WTC11 (cell line): ENCODE results near the gene ANAPC16.

Experiments
- ATF1 ChIP-seq: sonication (generic); formaldehyde crosslinking; IDR thresholded peaks from 2 replicates; pipeline ENCODE4 v1.8.1; 2023; ENCODE audit warnings: mild to moderate bottlenecking, moderate library complexity, missing genetic modification reagents
- SP1 ChIP-seq: sonication (generic); formaldehyde crosslinking; conservative IDR thresholded peaks from 2 replicates; pipeline ENCODE4 v1.8.1; 2022; ENCODE audit warnings: missing genetic modification reagents
- TCF7 ChIP-seq: sonication (generic); formaldehyde crosslinking; IDR thresholded peaks from 2 replicates; pipeline ENCODE4 v1.8.0; 2022; ENCODE audit warnings: mild to moderate bottlenecking, low read depth, missing genetic modification reagents, moderate library complexity
- TEAD1 ChIP-seq: sonication (generic); formaldehyde crosslinking; IDR thresholded peaks from 2 replicates; pipeline ENCODE4 v1.8.0; 2022; ENCODE audit warnings: mild to moderate bottlenecking, missing genetic modification reagents
- ZNF232 ChIP-seq: sonication (generic); formaldehyde crosslinking; IDR thresholded peaks from 2 replicates; pipeline ENCODE4 v1.8.0; 2022; ENCODE audit warnings: mild to moderate bottlenecking, missing genetic modification reagents
- ZNF396 ChIP-seq: fragments of 250-450 bp; sonication (Bioruptor Pico); IDR thresholded peaks from 2 replicates; pipeline ENCODE4 v1.8.0; 2021; ENCODE audit warnings: mild to moderate bottlenecking, moderate library complexity, borderline replicate concordance
- ZNF423 ChIP-seq: fragments of 250-450 bp; sonication (Bioruptor Pico); IDR thresholded peaks from 2 replicates; pipeline ENCODE4 v2.1.2; 2022; ENCODE audit warnings: mild to moderate bottlenecking, moderate library complexity
- TF ChIP-seq, protein P1 (sequence below): fragments of 200-600 bp; IDR thresholded peaks from 2 replicates; pipeline ENCODE4 v1.8.0; 2022; ENCODE audit warnings: antibody characterized with exemption
- TF ChIP-seq, protein P2 (sequence below): sonication (generic); formaldehyde crosslinking; IDR thresholded peaks from 2 replicates; pipeline ENCODE4 v1.8.1; 2022; ENCODE audit warnings: low read depth, missing genetic modification reagents, borderline replicate concordance
- TF ChIP-seq, protein P3 (sequence below): fragments of 250-450 bp; sonication (Bioruptor Pico); IDR thresholded peaks from 2 replicates; pipeline ENCODE4 v2.1.2; 2022; ENCODE audit warnings: mild to moderate bottlenecking, moderate library complexity
- TF ChIP-seq, protein P4 (sequence below): sonication (generic); formaldehyde crosslinking; IDR thresholded peaks from 2 replicates; pipeline ENCODE4 v1.8.0; 2023; ENCODE audit warnings: mild to moderate bottlenecking, missing genetic modification reagents
- TF ChIP-seq, protein P5 (sequence below): sonication (generic); formaldehyde crosslinking; IDR thresholded peaks from 2 replicates; pipeline ENCODE4 v1.8.1; 2023; ENCODE audit warnings: mild to moderate bottlenecking, missing genetic modification reagents, moderate library complexity

DNA sequence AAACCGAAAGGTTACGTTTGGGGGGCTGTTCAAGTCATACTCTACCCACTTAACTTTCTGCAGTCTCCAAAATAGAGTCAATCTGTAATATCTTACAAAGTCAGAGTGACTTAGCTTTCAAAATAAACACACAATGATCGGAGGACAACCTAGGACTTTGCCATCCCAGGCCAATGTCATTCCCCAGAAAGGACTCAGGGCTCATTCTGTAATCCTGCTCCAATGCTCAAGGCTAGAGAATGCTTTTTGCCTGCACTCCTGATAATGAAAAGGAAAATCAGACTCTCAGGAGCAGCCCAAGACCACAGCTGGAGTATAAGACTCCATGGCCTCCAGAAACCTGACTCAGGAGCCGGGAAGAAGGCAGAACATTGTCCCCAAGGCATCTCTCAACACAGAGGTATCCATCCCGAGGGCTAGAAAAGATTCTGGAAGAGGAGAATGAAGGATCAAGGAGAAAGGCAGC lies 28.8 kb downstream of the ANAPC16 start:
- TF ChIP-seq, protein P1, sequence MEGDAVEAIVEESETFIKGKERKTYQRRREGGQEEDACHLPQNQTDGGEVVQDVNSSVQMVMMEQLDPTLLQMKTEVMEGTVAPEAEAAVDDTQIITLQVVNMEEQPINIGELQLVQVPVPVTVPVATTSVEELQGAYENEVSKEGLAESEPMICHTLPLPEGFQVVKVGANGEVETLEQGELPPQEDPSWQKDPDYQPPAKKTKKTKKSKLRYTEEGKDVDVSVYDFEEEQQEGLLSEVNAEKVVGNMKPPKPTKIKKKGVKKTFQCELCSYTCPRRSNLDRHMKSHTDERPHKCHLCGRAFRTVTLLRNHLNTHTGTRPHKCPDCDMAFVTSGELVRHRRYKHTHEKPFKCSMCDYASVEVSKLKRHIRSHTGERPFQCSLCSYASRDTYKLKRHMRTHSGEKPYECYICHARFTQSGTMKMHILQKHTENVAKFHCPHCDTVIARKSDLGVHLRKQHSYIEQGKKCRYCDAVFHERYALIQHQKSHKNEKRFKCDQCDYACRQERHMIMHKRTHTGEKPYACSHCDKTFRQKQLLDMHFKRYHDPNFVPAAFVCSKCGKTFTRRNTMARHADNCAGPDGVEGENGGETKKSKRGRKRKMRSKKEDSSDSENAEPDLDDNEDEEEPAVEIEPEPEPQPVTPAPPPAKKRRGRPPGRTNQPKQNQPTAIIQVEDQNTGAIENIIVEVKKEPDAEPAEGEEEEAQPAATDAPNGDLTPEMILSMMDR = no peak
- no peak for TF ChIP-seq ZNF232
- TF ChIP-seq ATF1 = no peak
- TF ChIP-seq ZNF396 (CRISPR knock-in tag) = no peak
- TF ChIP-seq, protein P2, sequence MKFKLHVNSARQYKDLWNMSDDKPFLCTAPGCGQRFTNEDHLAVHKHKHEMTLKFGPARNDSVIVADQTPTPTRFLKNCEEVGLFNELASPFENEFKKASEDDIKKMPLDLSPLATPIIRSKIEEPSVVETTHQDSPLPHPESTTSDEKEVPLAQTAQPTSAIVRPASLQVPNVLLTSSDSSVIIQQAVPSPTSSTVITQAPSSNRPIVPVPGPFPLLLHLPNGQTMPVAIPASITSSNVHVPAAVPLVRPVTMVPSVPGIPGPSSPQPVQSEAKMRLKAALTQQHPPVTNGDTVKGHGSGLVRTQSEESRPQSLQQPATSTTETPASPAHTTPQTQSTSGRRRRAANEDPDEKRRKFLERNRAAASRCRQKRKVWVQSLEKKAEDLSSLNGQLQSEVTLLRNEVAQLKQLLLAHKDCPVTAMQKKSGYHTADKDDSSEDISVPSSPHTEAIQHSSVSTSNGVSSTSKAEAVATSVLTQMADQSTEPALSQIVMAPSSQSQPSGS (CRISPR knock-in tag) = no peak
- TF ChIP-seq, protein P3, sequence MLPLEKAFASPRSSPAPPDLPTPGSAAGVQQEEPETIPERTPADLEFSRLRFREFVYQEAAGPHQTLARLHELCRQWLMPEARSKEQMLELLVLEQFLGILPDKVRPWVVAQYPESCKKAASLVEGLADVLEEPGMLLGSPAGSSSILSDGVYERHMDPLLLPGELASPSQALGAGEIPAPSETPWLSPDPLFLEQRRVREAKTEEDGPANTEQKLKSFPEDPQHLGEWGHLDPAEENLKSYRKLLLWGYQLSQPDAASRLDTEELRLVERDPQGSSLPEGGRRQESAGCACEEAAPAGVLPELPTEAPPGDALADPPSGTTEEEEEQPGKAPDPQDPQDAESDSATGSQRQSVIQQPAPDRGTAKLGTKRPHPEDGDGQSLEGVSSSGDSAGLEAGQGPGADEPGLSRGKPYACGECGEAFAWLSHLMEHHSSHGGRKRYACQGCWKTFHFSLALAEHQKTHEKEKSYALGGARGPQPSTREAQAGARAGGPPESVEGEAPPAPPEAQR (CRISPR knock-in tag) = no peak
- no peak for TF ChIP-seq ZNF423 (CRISPR knock-in tag)
- TF ChIP-seq TEAD1 (CRISPR knock-in tag) = no peak
- TF ChIP-seq SP1 (CRISPR knock-in tag) = no peak
- TF ChIP-seq, protein P4, sequence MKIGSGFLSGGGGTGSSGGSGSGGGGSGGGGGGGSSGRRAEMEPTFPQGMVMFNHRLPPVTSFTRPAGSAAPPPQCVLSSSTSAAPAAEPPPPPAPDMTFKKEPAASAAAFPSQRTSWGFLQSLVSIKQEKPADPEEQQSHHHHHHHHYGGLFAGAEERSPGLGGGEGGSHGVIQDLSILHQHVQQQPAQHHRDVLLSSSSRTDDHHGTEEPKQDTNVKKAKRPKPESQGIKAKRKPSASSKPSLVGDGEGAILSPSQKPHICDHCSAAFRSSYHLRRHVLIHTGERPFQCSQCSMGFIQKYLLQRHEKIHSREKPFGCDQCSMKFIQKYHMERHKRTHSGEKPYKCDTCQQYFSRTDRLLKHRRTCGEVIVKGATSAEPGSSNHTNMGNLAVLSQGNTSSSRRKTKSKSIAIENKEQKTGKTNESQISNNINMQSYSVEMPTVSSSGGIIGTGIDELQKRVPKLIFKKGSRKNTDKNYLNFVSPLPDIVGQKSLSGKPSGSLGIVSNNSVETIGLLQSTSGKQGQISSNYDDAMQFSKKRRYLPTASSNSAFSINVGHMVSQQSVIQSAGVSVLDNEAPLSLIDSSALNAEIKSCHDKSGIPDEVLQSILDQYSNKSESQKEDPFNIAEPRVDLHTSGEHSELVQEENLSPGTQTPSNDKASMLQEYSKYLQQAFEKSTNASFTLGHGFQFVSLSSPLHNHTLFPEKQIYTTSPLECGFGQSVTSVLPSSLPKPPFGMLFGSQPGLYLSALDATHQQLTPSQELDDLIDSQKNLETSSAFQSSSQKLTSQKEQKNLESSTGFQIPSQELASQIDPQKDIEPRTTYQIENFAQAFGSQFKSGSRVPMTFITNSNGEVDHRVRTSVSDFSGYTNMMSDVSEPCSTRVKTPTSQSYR = no peak
- TF ChIP-seq TCF7 (CRISPR knock-in tag) = no peak
- TF ChIP-seq, protein P5, sequence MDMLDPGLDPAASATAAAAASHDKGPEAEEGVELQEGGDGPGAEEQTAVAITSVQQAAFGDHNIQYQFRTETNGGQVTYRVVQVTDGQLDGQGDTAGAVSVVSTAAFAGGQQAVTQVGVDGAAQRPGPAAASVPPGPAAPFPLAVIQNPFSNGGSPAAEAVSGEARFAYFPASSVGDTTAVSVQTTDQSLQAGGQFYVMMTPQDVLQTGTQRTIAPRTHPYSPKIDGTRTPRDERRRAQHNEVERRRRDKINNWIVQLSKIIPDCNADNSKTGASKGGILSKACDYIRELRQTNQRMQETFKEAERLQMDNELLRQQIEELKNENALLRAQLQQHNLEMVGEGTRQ (CRISPR knock-in tag) = no peak
